DOHH2 (cell line): Measurements from ENCODE around the gene SHLD1.

Experiments
- H3F3A ChIP-seq: fragments of 200-600 bp; sonication (generic), shearing (Covaris generic); 2 replicates; pipeline ENCODE4 v1.6.0; 2016; ENCODE audit warnings: antibody characterized with exemption, mild to moderate bottlenecking; ENCODE audit not compliant: control insufficient read depth, insufficient read depth
- H3K27ac ChIP-seq: fragments of 200-600 bp; sonication (generic); 2 replicates; pipeline ENCODE4 v1.5.1; 2014; ENCODE audit warnings: low read depth, mild to moderate bottlenecking, low read length, moderate library complexity
- H3K27me3 ChIP-seq: fragments of 200-600 bp; sonication (generic); 2 replicates; pipeline ENCODE4 v1.6.1; 2014; ENCODE audit warnings: mild to moderate bottlenecking, low read length, mixed read lengths; ENCODE audit not compliant: control insufficient read depth
- H3K36me3 ChIP-seq: fragments of 200-600 bp; sonication (generic); 2 replicates; pipeline ENCODE4 v1.6.1; 2014; ENCODE audit warnings: mild to moderate bottlenecking, low read length, moderate library complexity, mixed read lengths; ENCODE audit not compliant: control insufficient read depth
- H3K4me1 ChIP-seq: fragments of 200-600 bp; sonication (generic); 2 replicates; pipeline ENCODE4 v1.6.1; 2014; ENCODE audit warnings: mild to moderate bottlenecking, low read length, mixed read lengths; ENCODE audit not compliant: control insufficient read depth
- H3K4me2 ChIP-seq: fragments of 200-600 bp; sonication (generic); 2 replicates; pipeline ENCODE4 v1.6.0; 2014; ENCODE audit warnings: mild to moderate bottlenecking, low read length, moderate library complexity
- H3K4me3 ChIP-seq: fragments of 200-600 bp; sonication (generic); 2 replicates; pipeline ENCODE4 v1.5.1; 2014; ENCODE audit warnings: mild to moderate bottlenecking, low read length, mixed read lengths
- H3K79me2 ChIP-seq: fragments of 200-600 bp; sonication (generic); 2 replicates; pipeline ENCODE4 v1.6.1; 2014; ENCODE audit warnings: mild to moderate bottlenecking, low read length, mixed read lengths; ENCODE audit not compliant: control insufficient read depth
- H3K9me2 ChIP-seq: fragments of 200-600 bp; sonication (generic); replicated peaks from 2 replicates; pipeline ENCODE4 v1.6.1; 2014; ENCODE audit warnings: mild to moderate bottlenecking, low read length, mixed read lengths; ENCODE audit not compliant: control insufficient read depth
- H3K9me3 ChIP-seq: fragments of 200-600 bp; sonication (generic); 2 replicates; pipeline ENCODE4 v1.6.1; 2014; ENCODE audit warnings: antibody characterized with exemption, low read length, mixed read lengths; ENCODE audit not compliant: control insufficient read depth, insufficient read depth
- H4K20me1 ChIP-seq: fragments of 200-600 bp; sonication (generic); 2 replicates; pipeline ENCODE4 v1.6.0; 2014; ENCODE audit warnings: low read depth, mild to moderate bottlenecking, antibody characterized with exemption, low read length, moderate library complexity; ENCODE audit not compliant: control insufficient read depth, insufficient read depth
- EZH2phosphoT487 ChIP-seq: fragments of 200-600 bp; sonication (generic); IDR thresholded peaks from 2 replicates; pipeline ENCODE4 v1.6.1; 2017; ENCODE audit warnings: borderline replicate concordance, mild to moderate bottlenecking, antibody characterized with exemption, low read length, moderate library complexity, mixed read lengths
- TF ChIP-seq, protein P1 (sequence below): fragments of 200-600 bp; sonication (generic); IDR thresholded peaks from one replicate; pipeline ENCODE4 v1.5.1; 2014; ENCODE audit warnings: antibody characterized with exemption, mild to moderate bottlenecking, low read depth, low read length; ENCODE audit not compliant: poor library complexity, severe bottlenecking

SHLD1 gene

GRCh38 chr20:5834436-5835005 is 84.3 kb downstream of the SHLD1 start:
- Histone ChIP-seq H3K79me2 (no peaks in the 10 kb centered on the region), H3K27ac (no peak overlapping the region), H3K4me3 (no peak overlapping the region), H3K4me2 (no peak overlapping the region), H3K9me3 (no peaks in the 10 kb centered on the region), H3F3A (no peaks in the 10 kb centered on the region), H3K36me3 (no peaks in the 10 kb centered on the region), H3K4me1 (no peaks in the 10 kb centered on the region), H4K20me1 (no peaks in the 10 kb centered on the region), H3K27me3 (no peaks in the 10 kb centered on the region), H3K9me2 (no peaks in the 10 kb centered on the region)
- TF ChIP-seq, protein P1, sequence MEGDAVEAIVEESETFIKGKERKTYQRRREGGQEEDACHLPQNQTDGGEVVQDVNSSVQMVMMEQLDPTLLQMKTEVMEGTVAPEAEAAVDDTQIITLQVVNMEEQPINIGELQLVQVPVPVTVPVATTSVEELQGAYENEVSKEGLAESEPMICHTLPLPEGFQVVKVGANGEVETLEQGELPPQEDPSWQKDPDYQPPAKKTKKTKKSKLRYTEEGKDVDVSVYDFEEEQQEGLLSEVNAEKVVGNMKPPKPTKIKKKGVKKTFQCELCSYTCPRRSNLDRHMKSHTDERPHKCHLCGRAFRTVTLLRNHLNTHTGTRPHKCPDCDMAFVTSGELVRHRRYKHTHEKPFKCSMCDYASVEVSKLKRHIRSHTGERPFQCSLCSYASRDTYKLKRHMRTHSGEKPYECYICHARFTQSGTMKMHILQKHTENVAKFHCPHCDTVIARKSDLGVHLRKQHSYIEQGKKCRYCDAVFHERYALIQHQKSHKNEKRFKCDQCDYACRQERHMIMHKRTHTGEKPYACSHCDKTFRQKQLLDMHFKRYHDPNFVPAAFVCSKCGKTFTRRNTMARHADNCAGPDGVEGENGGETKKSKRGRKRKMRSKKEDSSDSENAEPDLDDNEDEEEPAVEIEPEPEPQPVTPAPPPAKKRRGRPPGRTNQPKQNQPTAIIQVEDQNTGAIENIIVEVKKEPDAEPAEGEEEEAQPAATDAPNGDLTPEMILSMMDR: no peak
- no peak for TF ChIP-seq EZH2phosphoT487

DNA sequence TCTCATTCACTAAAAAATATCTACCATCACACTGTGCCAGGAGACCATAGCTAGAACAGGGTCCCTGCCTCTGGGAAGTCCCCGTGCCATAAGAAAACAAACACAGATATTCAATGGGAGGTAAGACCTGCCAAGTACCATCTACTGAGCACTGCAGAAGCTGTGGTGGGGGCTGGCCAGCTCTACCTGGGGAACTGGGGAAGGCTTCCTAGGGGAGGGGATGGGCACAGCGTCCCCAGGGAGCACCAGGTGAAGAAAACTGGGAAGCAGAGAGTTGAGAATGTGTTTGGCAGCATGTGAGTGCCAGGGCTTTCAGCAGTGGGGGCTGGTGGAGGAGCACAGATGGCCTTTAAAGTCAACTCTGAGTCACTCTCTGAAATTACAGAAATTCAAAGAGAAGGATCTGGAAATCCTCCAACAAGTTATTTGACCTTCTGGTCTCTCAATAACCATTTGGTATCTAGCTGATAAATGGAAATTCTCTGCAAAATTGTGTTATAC is 85.2 kb downstream of the SHLD1 start:
- Histone ChIP-seq H3K4me2 (no peak overlapping the region), H3K9me2 (no peaks in the 10 kb centered on the region), H3K4me1 (no peaks in the 10 kb centered on the region), H3F3A (no peaks in the 10 kb centered on the region), H3K9me3 (no peaks in the 10 kb centered on the region), H3K4me3 (no peak overlapping the region), H3K36me3 (no peaks in the 10 kb centered on the region), H3K27me3 (no peaks in the 10 kb centered on the region), H4K20me1 (no peaks in the 10 kb centered on the region), H3K27ac (no peak overlapping the region), H3K79me2 (no peaks in the 10 kb centered on the region)
- TF ChIP-seq EZH2phosphoT487: no peak
- TF ChIP-seq, protein P1: no peak

GRCh38 chr20:5835871-5836270 is 85.7 kb downstream of the SHLD1 start:
- H3K27me3 ChIP-seq: no peaks in the 10 kb centered on the region
- H3K36me3 ChIP-seq: no peaks in the 10 kb centered on the region
- no peaks in the 10 kb centered on the region for H3F3A ChIP-seq
- no peaks in the 10 kb centered on the region for H3K9me3 ChIP-seq
- H3K27ac ChIP-seq: no peak overlapping the region
- no peaks in the 10 kb centered on the region for H3K9me2 ChIP-seq
- no peaks in the 10 kb centered on the region for H3K79me2 ChIP-seq
- H3K4me1 ChIP-seq: no peaks in the 10 kb centered on the region
- no peak overlapping the region for H3K4me3 ChIP-seq
- no peak for TF ChIP-seq EZH2phosphoT487
- TF ChIP-seq, protein P1: no peak
- H4K20me1 ChIP-seq: no peaks in the 10 kb centered on the region
- no peak overlapping the region for H3K4me2 ChIP-seq
